HG03432 (cell line): ENCODE data around the gene BTN1A1.
A peak's percentile ranks its signal among the peaks of the same experiment; 100 is the strongest.

Experiments
- ATAC-seq: cut with Tn5 transposase; IDR thresholded peaks from one replicate; pipeline ENCODE4 v1.9.1; 2021; ENCODE audit warnings: mild to moderate bottlenecking, moderate library complexity; ENCODE audit not compliant: unreplicated experiment

BTN1A1 gene

GRCh38 chr6:26475823-26476729, 24.0 kb upstream of the BTN1A1 start:
- no peak for ATAC-seq

GRCh38 chr6:26476896-26477295, 23.2 kb upstream of the BTN1A1 start:
- ATAC-seq = no peak

- ATAC-seq = no peak
Measured at GRCh38 chr6:26477426-26477825, 22.7 kb upstream of the BTN1A1 start.

- no peak for ATAC-seq
Measured at GRCh38 chr6:26478100-26478984, 21.8 kb upstream of the BTN1A1 start.

- no peak for ATAC-seq
Measured at GRCh38 chr6:26478985-26479278, 21.2 kb upstream of the BTN1A1 start.

GRCh38 chr6:26482338-26482737, 17.8 kb upstream of the BTN1A1 start:
- no peak for ATAC-seq

- no peak for ATAC-seq
Measured at GRCh38 chr6:26483727-26484126, 16.4 kb upstream of the BTN1A1 start.

- ATAC-seq = no peak
Measured at GRCh38 chr6:26484161-26484560, 15.9 kb upstream of the BTN1A1 start.

- ATAC-seq = no peak
Measured at GRCh38 chr6:26485112-26485780, 14.9 kb upstream of the BTN1A1 start.

- ATAC-seq = no peak
Measured at GRCh38 chr6:26486358-26486757, 13.7 kb upstream of the BTN1A1 start.

- no peak for ATAC-seq
Measured at GRCh38 chr6:26487466-26487865, 12.6 kb upstream of the BTN1A1 start.

GRCh38 chr6:26489996-26490964, 9.8 kb upstream of the BTN1A1 start:
- ATAC-seq = no peak

- ATAC-seq = no peak
Measured at GRCh38 chr6:26491604-26492003, 8.5 kb upstream of the BTN1A1 start.

GRCh38 chr6:26493258-26493657, 6.8 kb upstream of the BTN1A1 start:
- no peak for ATAC-seq

GRCh38 chr6:26494117-26494516, 6.0 kb upstream of the BTN1A1 start:
- no peak for ATAC-seq

- no peak for ATAC-seq
Measured at GRCh38 chr6:26495281-26495680, 4.8 kb upstream of the BTN1A1 start.

- no peak for ATAC-seq
Measured at GRCh38 chr6:26497610-26498009, 2.5 kb upstream of the BTN1A1 start.

- peak; percentile 50 for ATAC-seq
Measured at GRCh38 chr6:26501482-26501986, 1.4 kb downstream of the BTN1A1 start.

- ATAC-seq = no peak
Measured at GRCh38 chr6:26502165-26502564, 2.1 kb downstream of the BTN1A1 start.

GRCh38 chr6:26502626-26503025, 2.5 kb downstream of the BTN1A1 start:
- no peak for ATAC-seq
